ENCODE results near the gene ZNF512B.

ZNF512B gene

DNA sequence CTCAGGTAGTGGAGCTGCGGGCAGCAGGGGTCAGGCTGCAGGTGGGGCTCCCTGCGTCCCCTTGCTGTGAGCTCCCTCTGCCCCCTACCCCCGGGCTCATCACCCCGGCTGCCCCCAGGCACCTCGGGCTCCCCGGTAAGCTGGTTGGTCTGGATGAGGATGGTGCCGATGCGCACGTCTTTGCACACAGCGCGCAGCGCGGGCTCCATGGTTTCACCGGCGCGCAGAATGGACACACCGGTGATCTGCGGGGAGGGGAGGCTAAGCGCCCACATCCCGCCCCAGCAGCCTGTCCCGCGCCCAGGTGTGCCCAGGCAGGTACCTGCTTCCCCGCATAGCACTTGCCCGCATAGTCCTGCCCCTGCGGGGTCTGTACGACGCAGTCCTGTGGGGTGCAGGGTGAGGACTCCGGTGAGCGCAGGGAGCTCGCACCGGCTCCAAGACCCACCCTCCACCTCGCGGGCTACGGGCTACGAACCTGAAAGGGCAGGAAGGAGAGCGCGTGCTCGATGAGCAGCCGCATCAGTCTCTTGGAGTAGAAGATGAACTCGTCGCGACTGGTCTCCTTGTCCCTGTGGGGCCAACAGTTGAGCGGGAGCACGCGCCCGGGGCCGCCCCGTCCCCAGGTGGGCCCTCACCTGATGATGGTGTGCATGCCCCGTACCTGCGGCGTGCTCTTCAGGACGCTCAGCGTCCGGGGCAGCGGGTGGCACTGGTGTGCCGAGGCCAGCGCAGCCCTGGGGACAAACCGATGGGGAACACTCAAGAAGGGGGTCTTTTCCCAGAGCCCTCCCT, 29.1 kb downstream of the ZNF512B start:
- TF ChIP-seq POU6F1 (CRISPR knock-in tag; IDR thresholded peaks at IDR 0.05; ENCODE audit: borderline replicate concordance, low read depth): no peak
- TF ChIP-seq ZNF565 (CRISPR knock-in tag; conservative IDR thresholded peaks at IDR 0.05; ENCODE audit: low read depth): no peak
- TF ChIP-seq, protein P1, sequence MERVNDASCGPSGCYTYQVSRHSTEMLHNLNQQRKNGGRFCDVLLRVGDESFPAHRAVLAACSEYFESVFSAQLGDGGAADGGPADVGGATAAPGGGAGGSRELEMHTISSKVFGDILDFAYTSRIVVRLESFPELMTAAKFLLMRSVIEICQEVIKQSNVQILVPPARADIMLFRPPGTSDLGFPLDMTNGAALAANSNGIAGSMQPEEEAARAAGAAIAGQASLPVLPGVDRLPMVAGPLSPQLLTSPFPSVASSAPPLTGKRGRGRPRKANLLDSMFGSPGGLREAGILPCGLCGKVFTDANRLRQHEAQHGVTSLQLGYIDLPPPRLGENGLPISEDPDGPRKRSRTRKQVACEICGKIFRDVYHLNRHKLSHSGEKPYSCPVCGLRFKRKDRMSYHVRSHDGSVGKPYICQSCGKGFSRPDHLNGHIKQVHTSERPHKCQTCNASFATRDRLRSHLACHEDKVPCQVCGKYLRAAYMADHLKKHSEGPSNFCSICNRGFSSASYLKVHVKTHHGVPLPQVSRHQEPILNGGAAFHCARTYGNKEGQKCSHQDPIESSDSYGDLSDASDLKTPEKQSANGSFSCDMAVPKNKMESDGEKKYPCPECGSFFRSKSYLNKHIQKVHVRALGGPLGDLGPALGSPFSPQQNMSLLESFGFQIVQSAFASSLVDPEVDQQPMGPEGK (CRISPR knock-in tag; IDR thresholded peaks at IDR 0.05; ENCODE audit: borderline replicate concordance): no peak
- no peak for TF ChIP-seq ESRRG (CRISPR knock-in tag; IDR thresholded peaks at IDR 0.05)
- TF ChIP-seq SNAI2 (CRISPR knock-in tag; IDR thresholded peaks at IDR 0.05): no peak
- no peak for TF ChIP-seq CSDC2 (CRISPR knock-in tag; IDR thresholded peaks at IDR 0.05)
- no peak for TF ChIP-seq ZC3H10 (CRISPR knock-in tag; IDR thresholded peaks at IDR 0.05)
- no peak for TF ChIP-seq PPARA (CRISPR knock-in tag; IDR thresholded peaks at IDR 0.05; ENCODE audit: borderline replicate concordance)
- TF ChIP-seq OSR1 (CRISPR knock-in tag; IDR thresholded peaks at IDR 0.05): no peak
- TF ChIP-seq RARB (CRISPR knock-in tag; IDR thresholded peaks at IDR 0.05): no peak
- no peak for TF ChIP-seq ZNF70 (CRISPR knock-in tag; IDR thresholded peaks at IDR 0.05)
- no peak for TF ChIP-seq TSHZ2 (CRISPR knock-in tag; IDR thresholded peaks at IDR 0.05)
- no peak for TF ChIP-seq ZFP30 (CRISPR knock-in tag; IDR thresholded peaks at IDR 0.05)
- no peak for TF ChIP-seq GLIS3 (CRISPR knock-in tag; IDR thresholded peaks at IDR 0.05)
- TF ChIP-seq TOX (CRISPR knock-in tag; IDR thresholded peaks at IDR 0.05; ENCODE audit: borderline replicate concordance): no peak
- TF ChIP-seq ZFP3 (CRISPR knock-in tag; IDR thresholded peaks at IDR 0.05): no peak
- no peak for TF ChIP-seq ISL1 (CRISPR knock-in tag; IDR thresholded peaks at IDR 0.05)
- no peak for ATAC-seq

GRCh38 chr20:63940071-63940471, 29.7 kb downstream of the ZNF512B start:
- TF ChIP-seq, protein P1 (CRISPR knock-in tag; IDR thresholded peaks at IDR 0.05; ENCODE audit: borderline replicate concordance): no peak
- TF ChIP-seq TOX (CRISPR knock-in tag; IDR thresholded peaks at IDR 0.05; ENCODE audit: borderline replicate concordance): no peak
- no peak for TF ChIP-seq ESRRG (CRISPR knock-in tag; IDR thresholded peaks at IDR 0.05)
- no peak for TF ChIP-seq CSRNP3 (CRISPR knock-in tag; IDR thresholded peaks at IDR 0.05)
- no peak for TF ChIP-seq TCF4 (CRISPR knock-in tag; IDR thresholded peaks at IDR 0.05; ENCODE audit: borderline replicate concordance)
- TF ChIP-seq ZFP3 (CRISPR knock-in tag; IDR thresholded peaks at IDR 0.05): no peak
- TF ChIP-seq GLIS3 (CRISPR knock-in tag; IDR thresholded peaks at IDR 0.05): no peak
- TF ChIP-seq ARNTL (CRISPR knock-in tag; IDR thresholded peaks at IDR 0.05; ENCODE audit: borderline replicate concordance, low read depth): no peak
- TF ChIP-seq ZNF8 (CRISPR knock-in tag; IDR thresholded peaks at IDR 0.05): no peak
- TF ChIP-seq ZC3H10 (CRISPR knock-in tag; IDR thresholded peaks at IDR 0.05): no peak
- no peak for TF ChIP-seq TSHZ2 (CRISPR knock-in tag; IDR thresholded peaks at IDR 0.05)
- no peak for TF ChIP-seq ZFP30 (CRISPR knock-in tag; IDR thresholded peaks at IDR 0.05)
- no peak for TF ChIP-seq ISL1 (CRISPR knock-in tag; IDR thresholded peaks at IDR 0.05)
- ATAC-seq: no peak

All from SK-N-SH treated with all-trans-retinoic acid at 6 μM for 48 hours (cell line).